BLaER1 treated with 17β-estradiol and CSF1 and Interleukin-3, amounts not matched to agents 10 nM and 100 nM (cell line): ENCODE measurements around the gene IGFN1.

Experiments
- H3K27ac ChIP-seq, 11 experiments: shearing (Covaris generic); formaldehyde crosslinking; 2 replicates each; pipeline ENCODE4 v1.8.1; 2022
- H3K27me3 ChIP-seq, 11 experiments: shearing (Covaris generic); formaldehyde crosslinking; 2 replicates each; pipeline ENCODE4 v1.8.1; 2022
- H3K36me3 ChIP-seq, 11 experiments: shearing (Covaris generic); formaldehyde crosslinking; 2 replicates each; pipeline ENCODE4 v1.8.1; 2022
- H3K4me1 ChIP-seq, 10 experiments: shearing (Covaris generic); formaldehyde crosslinking; 2 replicates each; pipeline ENCODE4 v1.8.1; 2022
- H3K4me2 ChIP-seq, 11 experiments: shearing (Covaris generic); formaldehyde crosslinking; 2 replicates each; pipeline ENCODE4 v1.8.1; 2022
- H3K4me3 ChIP-seq, 10 experiments: shearing (Covaris generic); formaldehyde crosslinking; 2 replicates each; pipeline ENCODE4 v1.8.1; 2022
- H3K9ac ChIP-seq, 11 experiments: shearing (Covaris generic); formaldehyde crosslinking; 2 replicates each; pipeline ENCODE4 v1.8.1; 2022
- H3K9me3 ChIP-seq, 11 experiments: shearing (Covaris generic); formaldehyde crosslinking; replicated peaks in 1 of 11; 2 replicates each; pipeline ENCODE4 v1.8.1; 2022
- H4K20me1 ChIP-seq, 11 experiments: shearing (Covaris generic); formaldehyde crosslinking; 2 replicates each; pipeline ENCODE4 v1.8.1; 2022
- Cebpa-rat ChIP-seq, 11 experiments: shearing (Covaris generic); IDR thresholded peaks; 2 replicates each; pipeline ENCODE4 v1.8.1; 2022

IGFN1 gene

DNA sequence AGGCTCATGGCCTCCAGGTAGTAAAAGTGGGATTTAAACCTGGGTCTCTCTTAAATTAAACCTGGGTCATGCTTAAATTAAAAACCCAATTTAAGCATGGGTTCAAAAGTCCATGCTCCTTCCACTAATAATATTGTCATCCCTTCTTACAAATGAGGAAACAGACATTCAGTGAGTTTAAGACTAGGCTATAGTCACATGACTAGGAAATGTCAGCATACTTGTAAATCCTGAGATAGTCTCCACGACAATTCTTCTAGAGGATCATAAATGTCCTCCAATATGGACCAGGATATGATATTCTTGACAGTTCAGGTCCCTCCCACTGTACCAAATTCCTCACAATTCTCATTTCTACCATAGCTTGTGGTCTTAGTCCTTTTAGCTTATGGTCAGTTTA, 10.5 kb upstream of the IGFN1 start:
- Histone ChIP-seq H3K4me2 (peak overlapping the region in 1 of 11 experiments; percentile 22; a peak in 1 of 22 replicates), H3K27me3 (no peaks in the 10 kb centered on the region), H3K27ac (no peak overlapping the region), H3K9me3 (peaks cover 0 to 10% (median 0%) of the 10 kb centered on the region in 11 experiments; a peak in 8 of 22 replicates), H3K36me3 (no peaks in the 10 kb centered on the region), H3K4me1 (peaks cover 0 to 13% (median 7%) of the 10 kb centered on the region in 10 experiments; a peak in 6 of 20 replicates), H3K4me3 (no peak overlapping the region), H3K9ac (no peak overlapping the region), H4K20me1 (no peaks in the 10 kb centered on the region)
- no peak for TF ChIP-seq Cebpa-rat (IDR thresholded peaks at IDR 0.05)

DNA sequence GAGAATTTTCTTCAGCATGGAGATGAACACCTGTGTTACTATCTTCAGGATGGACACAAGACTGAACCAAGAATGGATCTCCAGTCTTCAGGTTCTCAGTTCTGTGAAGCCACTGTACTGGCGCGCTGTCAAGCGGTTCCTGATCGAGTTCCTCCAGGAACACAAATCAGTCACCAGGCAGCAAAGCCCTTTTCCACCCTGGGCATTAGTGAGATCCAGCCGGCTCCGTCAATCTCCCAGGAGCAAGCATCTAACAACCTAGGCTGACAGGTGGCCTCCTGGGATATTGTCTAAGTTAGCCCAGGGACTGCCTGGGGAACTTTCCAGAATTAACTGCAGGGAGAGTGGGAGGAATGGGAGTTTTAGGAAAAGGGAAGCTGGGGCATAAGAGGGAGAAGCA, 9.7 kb upstream of the IGFN1 start:
- no peak for TF ChIP-seq Cebpa-rat (IDR thresholded peaks at IDR 0.05)
- Histone ChIP-seq H3K4me1 (peaks cover 0 to 20% (median 8%) of the 10 kb centered on the region in 10 experiments; a peak in 9 of 20 replicates), H3K9ac (no peak overlapping the region), H3K27me3 (no peaks in the 10 kb centered on the region), H3K4me2 (peak overlapping the region in 5 of 11 experiments; percentile 9 to 25 (median 17); a peak in 8 of 22 replicates), H3K4me3 (no peak overlapping the region), H4K20me1 (no peaks in the 10 kb centered on the region), H3K36me3 (no peaks in the 10 kb centered on the region), H3K27ac (no peak overlapping the region), H3K9me3 (peaks cover 0 to 10% (median 0%) of the 10 kb centered on the region in 11 experiments; a peak in 8 of 22 replicates)

DNA sequence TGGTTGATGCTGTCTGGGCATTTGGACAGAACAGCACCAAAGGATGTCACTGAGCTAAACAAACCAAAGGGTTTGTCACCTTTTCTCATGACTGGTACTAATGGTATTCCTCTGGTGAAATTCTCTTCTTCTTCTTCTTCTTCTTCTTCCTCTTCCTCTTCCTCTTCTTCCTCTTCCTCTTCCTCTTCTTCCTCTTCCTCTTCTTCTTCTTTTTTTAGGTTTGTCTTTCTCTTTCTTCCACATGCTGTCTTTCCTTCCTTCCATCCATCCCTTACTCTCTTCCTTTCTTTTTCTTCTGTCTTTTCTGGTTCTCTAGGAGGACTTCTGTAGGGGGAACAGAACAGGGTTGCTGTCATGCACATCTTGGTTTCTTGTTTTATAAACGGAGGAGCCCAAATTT, 9.3 kb upstream of the IGFN1 start:
- H3K9me3 ChIP-seq, result peaks cover 0 to 10% (median 0%) of the 10 kb centered on the region in 11 experiments; a peak in 8 of 22 replicates
- H3K27me3 ChIP-seq, result no peaks in the 10 kb centered on the region
- TF ChIP-seq Cebpa-rat (IDR thresholded peaks at IDR 0.05), result no peak
- H3K4me3 ChIP-seq, result no peak overlapping the region
- H3K27ac ChIP-seq, result no peak overlapping the region
- H3K36me3 ChIP-seq, result no peaks in the 10 kb centered on the region
- H4K20me1 ChIP-seq, result no peaks in the 10 kb centered on the region
- H3K4me1 ChIP-seq, result peaks cover 2 to 24% (median 8%) of the 10 kb centered on the region in 10 experiments; a peak in 15 of 20 replicates
- H3K9ac ChIP-seq, result no peak overlapping the region
- peak overlapping the region in 5 of 11 experiments; percentile 9 to 25 (median 17); a peak in 8 of 22 replicates for H3K4me2 ChIP-seq

DNA sequence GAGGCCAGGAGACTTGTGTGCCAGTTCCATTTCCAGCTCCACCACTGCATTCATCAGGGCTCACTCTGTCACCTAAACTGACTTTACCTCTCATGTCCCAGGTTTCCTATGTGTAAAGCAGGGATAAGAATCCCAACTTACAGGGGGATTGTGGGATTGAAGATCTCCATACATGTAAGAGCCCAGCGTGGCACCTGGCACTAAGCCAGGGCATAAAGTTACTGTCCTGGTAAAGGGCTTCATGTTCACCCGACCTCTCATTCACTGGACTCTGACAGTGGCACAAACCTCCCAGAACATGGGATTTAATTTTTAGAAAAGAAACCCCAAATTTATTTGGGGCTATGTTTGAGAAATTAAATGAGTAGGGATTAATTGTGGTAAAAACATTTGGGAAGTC, 8.9 kb upstream of the IGFN1 start:
- Histone ChIP-seq H3K27me3 (no peaks in the 10 kb centered on the region), H3K9ac (no peak overlapping the region)
- TF ChIP-seq Cebpa-rat (IDR thresholded peaks at IDR 0.05), result no peak

DNA sequence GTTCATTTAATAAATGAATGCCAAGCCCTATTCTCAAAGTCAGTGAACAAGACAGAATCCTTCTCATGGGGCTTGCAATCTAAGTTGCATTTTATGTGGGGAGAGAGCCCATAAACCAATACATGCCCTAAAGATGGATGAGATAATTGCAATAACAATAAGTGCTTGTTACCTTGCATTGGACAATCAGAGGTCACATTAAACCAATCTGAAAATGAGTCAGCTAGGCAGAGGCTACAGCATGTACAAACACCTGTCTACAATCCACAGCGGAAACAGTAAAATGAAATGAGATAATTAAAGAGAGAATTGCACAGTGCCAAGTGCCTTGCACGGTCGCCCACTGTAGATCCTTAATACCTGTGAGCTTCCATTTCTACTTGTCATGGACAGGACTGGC, 7.4 kb upstream of the IGFN1 start:
- Histone ChIP-seq H3K4me2 (no peak overlapping the region), H3K36me3 (no peaks in the 10 kb centered on the region), H3K27me3 (no peaks in the 10 kb centered on the region), H3K9ac (no peak overlapping the region), H3K9me3 (peaks cover 0 to 10% (median 0%) of the 10 kb centered on the region in 11 experiments; a peak in 8 of 22 replicates), H4K20me1 (no peaks in the 10 kb centered on the region), H3K4me1 (peaks cover 5 to 27% (median 8%) of the 10 kb centered on the region in 10 experiments; a peak in 15 of 20 replicates), H3K27ac (no peak overlapping the region), H3K4me3 (no peak overlapping the region)
- no peak for TF ChIP-seq Cebpa-rat (IDR thresholded peaks at IDR 0.05)

More for the DNA sequence above, 8.9 kb upstream of the IGFN1 start:
- Histone ChIP-seq H3K4me1 (peaks cover 5 to 27% (median 8%) of the 10 kb centered on the region in 10 experiments; a peak in 15 of 20 replicates), H3K27ac (no peak overlapping the region), H3K4me3 (no peak overlapping the region), H4K20me1 (no peaks in the 10 kb centered on the region), H3K4me2 (peak overlapping the region in 2 of 11 experiments; percentile 16 to 24; a peak in 2 of 22 replicates), H3K36me3 (no peaks in the 10 kb centered on the region), H3K9me3 (peaks cover 0 to 10% (median 0%) of the 10 kb centered on the region in 11 experiments; a peak in 8 of 22 replicates)

DNA sequence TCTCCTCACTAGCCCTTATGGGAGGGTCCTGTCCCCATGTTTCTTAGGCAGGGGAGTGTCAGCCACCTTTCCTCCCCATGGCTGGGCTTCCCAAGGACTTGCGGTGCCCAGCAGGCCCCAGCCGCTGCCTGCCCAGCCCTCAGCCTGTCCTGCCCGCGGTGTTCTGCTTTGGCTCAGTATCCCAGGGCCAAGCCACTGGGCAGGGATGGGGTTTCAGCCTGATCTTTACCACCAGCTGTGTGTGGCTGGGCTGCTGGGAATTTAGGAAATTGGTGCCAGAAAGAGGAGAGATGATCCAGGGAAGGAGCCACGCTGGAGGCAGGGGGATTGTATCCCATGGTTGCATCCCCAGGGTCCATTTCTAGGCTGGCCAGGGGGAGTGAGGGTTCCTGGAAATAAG, 6.9 kb upstream of the IGFN1 start:
- no peaks in the 10 kb centered on the region for H3K36me3 ChIP-seq
- H3K27ac ChIP-seq, result no peak overlapping the region
- H3K4me1 ChIP-seq, result peaks cover 5 to 27% (median 8%) of the 10 kb centered on the region in 10 experiments; a peak in 15 of 20 replicates
- no peaks in the 10 kb centered on the region for H4K20me1 ChIP-seq
- no peak overlapping the region for H3K9ac ChIP-seq
- H3K9me3 ChIP-seq, result peaks cover 0 to 6% (median 0%) of the 10 kb centered on the region in 11 experiments; a peak in 8 of 22 replicates
- no peak overlapping the region for H3K4me2 ChIP-seq
- no peak for TF ChIP-seq Cebpa-rat (IDR thresholded peaks at IDR 0.05)
- no peaks in the 10 kb centered on the region for H3K27me3 ChIP-seq
- no peak overlapping the region for H3K4me3 ChIP-seq

DNA sequence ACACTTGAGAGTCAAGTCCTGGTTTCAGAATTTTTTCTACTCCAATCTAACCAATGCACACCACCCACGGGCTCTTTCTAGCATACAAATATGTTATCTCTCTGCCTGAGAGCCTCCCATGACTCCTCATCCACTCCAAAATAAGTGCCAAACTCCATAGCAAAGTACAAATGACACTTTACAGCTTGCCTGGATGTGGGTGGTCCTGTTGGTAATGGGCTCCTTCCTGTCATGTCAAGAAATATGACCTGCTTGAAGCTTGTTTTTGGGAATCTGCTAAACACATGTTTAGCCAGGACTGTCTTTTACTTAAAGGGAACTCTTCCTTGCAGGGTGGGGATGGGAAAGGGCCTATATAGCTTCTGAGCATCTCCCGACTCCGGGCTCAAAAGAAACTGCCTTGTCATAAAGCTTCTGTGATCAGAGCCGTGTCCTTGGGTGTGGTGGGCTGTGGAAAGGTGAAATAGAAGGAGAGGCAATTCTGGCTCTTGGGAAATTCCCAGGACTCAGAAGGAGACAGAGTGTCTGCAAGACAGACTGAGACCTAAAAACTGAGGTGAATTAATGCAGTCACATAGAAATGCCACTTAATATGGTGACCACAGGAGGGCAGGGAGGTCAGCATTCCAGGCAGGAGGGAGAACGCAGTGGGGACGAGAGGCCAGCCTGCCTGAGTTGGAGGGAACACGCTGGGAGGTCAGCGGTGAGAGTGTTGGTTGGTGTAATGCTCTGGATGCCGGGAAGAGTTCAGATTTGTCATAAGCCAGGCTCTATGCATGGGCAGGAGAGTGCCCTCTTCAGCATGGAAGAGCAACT, 6.1 kb upstream of the IGFN1 start:
- Histone ChIP-seq H3K27me3 (no peaks in the 10 kb centered on the region), H3K4me2 (no peak overlapping the region), H3K4me1 (peaks cover 5 to 27% (median 8%) of the 10 kb centered on the region in 10 experiments; a peak in 15 of 20 replicates), H3K27ac (no peak overlapping the region), H3K36me3 (no peaks in the 10 kb centered on the region), H3K9ac (no peak overlapping the region), H4K20me1 (no peaks in the 10 kb centered on the region), H3K9me3 (no peaks in the 10 kb centered on the region), H3K4me3 (no peak overlapping the region)
- no peak for TF ChIP-seq Cebpa-rat (IDR thresholded peaks at IDR 0.05)

DNA sequence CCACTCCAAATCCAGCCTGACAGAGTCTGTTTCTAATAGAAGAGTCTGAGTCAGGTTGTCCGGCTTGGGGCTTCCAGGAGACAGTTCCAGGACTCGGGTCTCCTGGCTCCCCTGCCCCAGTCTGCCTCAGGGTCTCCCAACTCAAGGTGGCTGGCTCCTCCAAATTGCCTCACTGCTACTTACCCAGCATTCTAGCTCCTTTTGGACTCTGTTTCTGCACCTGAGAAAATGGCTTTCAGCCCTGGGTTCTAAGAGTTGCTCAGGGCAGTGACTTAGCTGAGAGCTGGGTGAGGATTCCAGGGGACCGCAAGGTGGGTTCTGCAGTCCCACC, 5.5 kb upstream of the IGFN1 start:
- Histone ChIP-seq H3K9me3 (no peaks in the 10 kb centered on the region), H3K27ac (no peak overlapping the region), H3K27me3 (no peaks in the 10 kb centered on the region), H3K36me3 (no peaks in the 10 kb centered on the region), H4K20me1 (no peaks in the 10 kb centered on the region), H3K9ac (no peak overlapping the region), H3K4me1 (peaks cover 7 to 24% (median 9%) of the 10 kb centered on the region in 10 experiments; a peak in 17 of 20 replicates), H3K4me2 (no peak overlapping the region), H3K4me3 (no peak overlapping the region)
- no peak for TF ChIP-seq Cebpa-rat (IDR thresholded peaks at IDR 0.05)

DNA sequence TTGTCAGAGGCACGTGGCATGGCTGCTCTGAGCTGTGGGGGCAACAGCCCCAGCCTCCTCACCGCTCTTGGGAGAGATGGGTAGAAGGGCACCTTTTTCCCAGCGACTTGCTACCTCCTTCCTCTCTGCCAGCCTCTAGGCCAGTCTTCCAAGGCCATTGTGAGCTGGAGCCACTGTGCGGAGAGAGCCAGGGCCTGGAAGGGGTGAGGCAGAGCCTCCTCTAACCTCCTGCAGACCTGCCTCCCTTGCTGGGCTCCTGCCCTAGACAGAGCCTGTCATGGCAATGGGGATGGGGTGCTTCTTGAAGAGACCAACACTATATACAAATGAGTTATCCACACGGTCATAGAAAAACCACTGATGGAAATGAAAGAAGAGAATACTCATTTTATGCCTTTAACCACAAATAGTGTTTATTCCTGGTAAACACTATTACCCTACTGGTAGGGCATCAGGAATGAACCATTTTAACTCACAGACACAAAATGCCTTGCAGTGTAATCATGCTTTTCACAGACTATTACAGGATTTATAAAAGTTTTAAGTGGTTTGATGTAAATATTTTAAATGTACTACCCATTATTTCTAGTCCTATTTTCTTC, 5.0 kb upstream of the IGFN1 start:
- Histone ChIP-seq H3K9ac (no peak overlapping the region), H3K4me3 (no peak overlapping the region), H3K4me1 (peaks cover 12 to 21% (median 14%) of the 10 kb centered on the region in 10 experiments), H3K27ac (no peak overlapping the region), H3K9me3 (no peaks in the 10 kb centered on the region), H3K36me3 (no peaks in the 10 kb centered on the region), H4K20me1 (no peaks in the 10 kb centered on the region), H3K27me3 (no peaks in the 10 kb centered on the region), H3K4me2 (peak overlapping the region in 4 of 11 experiments; percentile 0 to 22 (median 14); a peak in 3 of 22 replicates)
- no peak for TF ChIP-seq Cebpa-rat (IDR thresholded peaks at IDR 0.05)
